Stimulated activated CD4-positive, alpha-beta T cell treated with anti-CD3 and anti-CD28 coated beads, TNF-alpha, amount 100 ng/mL, for 24 hours (primary cell): ENCODE results near the gene HYAL3.
"Not testable (repeated sequence)": the region's sequence is repeated elsewhere in the genome, so short reads cannot be mapped to it uniquely, and the experiment has no call there.

Experiments
- DNase-seq, 3 experiments: peaks; one replicate each; pipeline ENCODE4 v3.0.0-alpha.2; 2020; ENCODE audit warnings: low read depth in 3 of 3

HYAL3 gene

GRCh38 chr3:50290161-50290641, 9.0 kb downstream of the HYAL3 start:
- DNase-seq: no peak

- no peak for DNase-seq
Observed at GRCh38 chr3:50289130-50289529, 10.1 kb downstream of the HYAL3 start.

- DNase-seq: no peak
Observed at GRCh38 chr3:50288387-50289007, 10.7 kb downstream of the HYAL3 start.

- no peak for DNase-seq
Observed at GRCh38 chr3:50287262-50287661, 11.9 kb downstream of the HYAL3 start.

- DNase-seq: no peak
Observed at GRCh38 chr3:50286322-50287227, 12.6 kb downstream of the HYAL3 start.

GRCh38 chr3:50284121-50284520, 15.1 kb downstream of the HYAL3 start:
- not testable (repeated sequence) for DNase-seq

GRCh38 chr3:50279255-50280016, 19.8 kb downstream of the HYAL3 start:
- no peak for DNase-seq

GRCh38 chr3:50278880-50279224, 20.4 kb downstream of the HYAL3 start, which contains the start of gene LSMEM2:
Gene LSMEM2 (plus strand): TSS chr3:50279087. CDS start chr3:50279114, 27 bp downstream.
- no peak for DNase-seq

GRCh38 chr3:50278123-50278879, 20.9 kb downstream of the HYAL3 start:
- no peak for DNase-seq

GRCh38 chr3:50276762-50277101, 22.5 kb downstream of the HYAL3 start:
- no peak for DNase-seq

- DNase-seq: peak in 2 of 3 experiments; percentile 23 to 40
Observed at GRCh38 chr3:50275996-50276761, 23.0 kb downstream of the HYAL3 start.

- no peak for DNase-seq
Observed at GRCh38 chr3:50275141-50275995, 23.8 kb downstream of the HYAL3 start.

- peak; percentile 45 to 77 (median 51) for DNase-seq
Observed at GRCh38 chr3:50274371-50275104, 24.7 kb downstream of the HYAL3 start.

GRCh38 chr3:50273689-50274065, 25.5 kb downstream of the HYAL3 start:
- no peak for DNase-seq

GRCh38 chr3:50272911-50273688, 26.1 kb downstream of the HYAL3 start:
- peak; percentile 82 to 90 (median 84) for DNase-seq

GRCh38 chr3:50272538-50272910, 26.7 kb downstream of the HYAL3 start:
- DNase-seq: not testable (repeated sequence)

GRCh38 chr3:50271314-50271936, 27.8 kb downstream of the HYAL3 start:
- DNase-seq: no peak
